NOMO-1 treated with dmso at 0.1 percent for 144 hours (cell line): Measurements from ENCODE around the gene ARL15.
"Not testable (repeated sequence)": the region's sequence is repeated elsewhere in the genome, so short reads cannot be mapped to it uniquely, and the experiment has no call there.

Source experiments
- DNase-seq: peaks from one replicate; lab custom pipeline; 2025; ENCODE audit not compliant: unreplicated experiment; lab: John Stamatoyannopoulos, UW

ARL15 gene

DNA sequence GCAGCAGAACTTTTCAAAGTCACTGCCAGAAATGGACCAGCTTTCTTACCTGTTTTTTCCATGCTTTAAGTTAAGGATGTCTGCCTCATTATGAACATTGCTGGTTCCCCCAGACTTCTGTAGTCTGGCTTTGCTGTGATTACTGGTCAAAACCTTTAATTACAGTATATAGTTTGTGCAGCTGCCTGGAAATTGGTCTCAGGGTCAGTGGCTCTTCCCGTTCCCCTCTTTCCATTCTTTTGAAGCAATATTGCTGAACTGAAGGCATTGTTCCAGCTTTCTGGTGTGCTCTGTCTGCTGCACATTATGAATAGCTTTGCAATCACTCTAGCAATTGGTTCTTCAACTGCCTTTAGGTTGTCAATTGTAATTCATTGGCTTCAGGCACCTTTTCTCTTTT lies 206.5 kb downstream of the ARL15 start:
- no peak for DNase-seq

DNA sequence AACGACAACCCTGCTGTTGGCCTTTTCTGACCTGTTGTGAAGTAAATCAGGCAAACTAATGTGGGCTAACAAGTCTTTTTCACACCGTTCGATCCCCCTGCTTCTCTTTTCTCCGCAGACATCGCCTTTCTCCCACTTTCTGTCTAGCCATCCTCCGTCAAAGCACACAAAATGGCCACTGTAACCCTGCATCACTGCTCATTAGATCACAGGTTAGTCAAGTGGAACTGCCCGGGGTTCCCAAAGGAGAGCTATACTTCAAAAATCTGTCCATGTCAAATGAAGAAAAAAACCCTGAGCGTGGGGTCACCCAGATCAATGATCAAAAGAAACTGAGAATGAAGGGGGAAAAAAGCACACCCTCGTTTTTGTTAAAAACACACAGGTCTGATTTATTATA lies 212.1 kb downstream of the ARL15 start:
- no peak for DNase-seq

DNA sequence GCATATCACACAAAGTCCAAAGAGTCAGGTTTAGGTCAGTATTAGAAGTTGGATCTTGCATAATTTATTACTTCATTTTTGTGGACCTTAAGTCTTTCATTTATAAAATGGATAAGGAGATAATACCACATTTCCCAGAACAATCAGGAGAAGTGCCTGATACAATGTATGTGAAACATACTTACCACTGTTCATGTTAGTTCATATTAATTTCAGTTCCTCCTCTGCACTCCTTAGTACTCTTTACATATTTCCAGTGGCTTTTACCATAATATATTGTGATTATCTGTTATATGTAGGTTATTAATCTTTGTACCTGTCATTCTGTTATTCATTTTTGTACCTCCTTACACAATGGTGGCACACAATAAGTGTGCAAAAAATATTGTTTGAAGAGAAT lies 214.4 kb downstream of the ARL15 start:
- DNase-seq, result no peak

DNA sequence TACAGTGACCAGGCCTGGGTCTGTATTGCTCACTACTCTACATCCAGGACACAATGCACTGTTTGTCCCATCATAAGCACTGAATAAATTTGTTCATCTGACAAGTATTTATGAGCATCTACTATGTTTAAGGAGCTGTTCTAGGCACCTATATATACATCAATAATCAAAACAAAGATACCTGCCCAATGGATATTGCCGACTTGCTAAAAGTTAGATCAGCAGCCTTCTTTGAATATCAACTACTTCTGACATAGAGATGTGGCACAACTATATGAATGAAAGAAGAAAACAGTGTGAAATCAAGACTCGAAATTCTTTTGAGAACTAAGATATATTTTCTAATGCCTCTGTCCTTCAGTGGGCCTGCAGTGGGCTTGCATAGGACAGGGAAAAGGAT lies 215.7 kb downstream of the ARL15 start:
- no peak for DNase-seq

DNA sequence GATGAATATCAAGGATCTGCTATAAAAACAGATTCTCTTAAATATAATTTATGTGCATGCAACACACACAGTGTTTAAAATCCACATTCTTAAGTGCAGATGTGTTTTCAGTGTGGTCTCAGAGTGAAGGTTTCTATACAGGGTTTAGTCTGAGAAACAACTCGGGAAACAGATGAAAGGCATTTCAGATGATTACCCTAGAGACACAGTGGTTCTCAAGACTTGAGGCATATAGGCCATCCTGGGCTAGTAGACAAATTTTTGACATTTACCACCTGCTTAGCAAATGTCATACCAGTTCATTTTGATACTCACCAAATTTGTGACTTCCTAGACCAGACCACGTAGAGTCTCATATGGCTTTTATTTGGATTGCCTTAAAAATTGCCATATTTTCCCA lies 216.5 kb downstream of the ARL15 start:
- no peak for DNase-seq

GRCh38 chr5:54093081-54093492 lies 217.3 kb downstream of the ARL15 start:
- DNase-seq, result no peak

- no peak for DNase-seq
Observed at GRCh38 chr5:54091307-54092130, 218.9 kb downstream of the ARL15 start.

DNA sequence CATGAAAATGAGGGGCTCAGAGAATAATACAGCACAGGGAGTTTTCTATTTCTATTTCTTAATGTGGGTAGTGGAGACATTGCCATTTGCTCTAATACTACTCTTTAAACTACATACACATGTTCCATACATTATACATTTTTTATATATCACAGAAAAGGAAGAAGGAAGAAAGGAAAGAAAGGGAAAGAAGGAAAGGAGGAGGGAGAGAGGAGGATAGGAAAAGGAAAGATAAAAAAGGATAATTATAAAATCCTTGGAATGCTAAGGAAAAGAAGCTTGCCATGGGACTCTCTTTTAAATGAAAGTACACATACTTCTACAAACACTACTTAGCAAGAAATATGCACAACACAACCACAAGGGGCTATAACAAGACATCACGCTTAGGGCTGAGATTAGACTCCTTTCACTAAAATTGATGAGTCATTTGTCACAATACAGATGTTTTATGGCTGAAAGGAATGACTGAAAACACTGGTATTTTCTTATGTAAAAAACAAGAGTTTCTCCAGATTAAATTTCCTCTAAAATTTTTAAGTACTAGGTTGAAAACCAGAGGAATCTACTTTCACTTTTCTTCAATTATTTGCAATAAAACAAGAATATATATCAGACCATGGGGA lies 219.8 kb downstream of the ARL15 start:
- no peak for DNase-seq

DNA sequence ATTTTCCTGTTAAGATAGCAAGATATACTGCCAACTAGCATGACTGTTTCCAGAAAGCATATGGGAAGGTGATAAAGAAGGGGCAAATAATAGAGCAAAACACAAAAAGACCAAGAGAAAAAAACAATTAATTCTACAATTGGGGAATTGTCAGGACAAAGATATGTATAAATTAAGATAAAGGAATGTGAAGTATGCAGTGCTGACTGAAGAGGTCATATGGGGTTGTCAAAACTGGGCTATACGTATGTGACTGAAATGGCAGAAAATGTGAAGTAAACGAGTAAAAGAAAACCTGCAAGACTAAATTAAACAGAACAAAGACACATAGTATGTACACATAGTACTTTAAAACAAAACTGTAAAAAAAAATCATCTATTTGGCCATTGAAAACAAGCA lies 222.3 kb downstream of the ARL15 start:
- no peak for DNase-seq

- DNase-seq, result no peak
Observed at GRCh38 chr5:54087436-54087835, 222.9 kb downstream of the ARL15 start.

- DNase-seq, result no peak
Observed at GRCh38 chr5:54086191-54086590, 224.2 kb downstream of the ARL15 start.

- DNase-seq, result no peak
Observed at GRCh38 chr5:54084696-54085095, 225.7 kb downstream of the ARL15 start.

GRCh38 chr5:54083851-54084250 lies 226.5 kb downstream of the ARL15 start:
- DNase-seq, result no peak

DNA sequence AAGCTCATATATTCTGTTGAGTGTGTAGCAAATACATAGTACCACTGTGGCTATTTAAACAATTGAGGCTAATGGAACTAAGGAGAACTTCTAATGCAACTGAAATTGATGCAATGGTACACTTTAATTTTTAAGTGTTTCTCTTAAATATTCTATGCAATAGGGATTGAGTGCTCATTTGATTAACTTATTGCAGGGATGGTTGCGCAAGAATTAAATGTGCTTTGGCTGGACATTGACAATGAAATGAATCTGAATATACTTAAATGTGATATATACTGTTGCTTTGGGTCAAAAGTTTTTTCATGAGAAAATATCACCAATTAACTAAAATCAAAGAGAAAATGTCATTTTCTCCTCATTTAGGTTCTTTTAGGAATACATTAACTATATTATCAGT lies 227.1 kb downstream of the ARL15 start:
- DNase-seq, result no peak

GRCh38 chr5:54081415-54081814 lies 229.0 kb downstream of the ARL15 start:
- no peak for DNase-seq

- DNase-seq, result peak; percentile 44
Observed at GRCh38 chr5:54080831-54081230, 229.5 kb downstream of the ARL15 start.

GRCh38 chr5:54073735-54074134 lies 236.6 kb downstream of the ARL15 start:
- DNase-seq, result no peak

GRCh38 chr5:54073131-54073530 lies 237.2 kb downstream of the ARL15 start:
- DNase-seq, result no peak

GRCh38 chr5:54066433-54066832 lies 243.9 kb downstream of the ARL15 start:
- no peak for DNase-seq

DNA sequence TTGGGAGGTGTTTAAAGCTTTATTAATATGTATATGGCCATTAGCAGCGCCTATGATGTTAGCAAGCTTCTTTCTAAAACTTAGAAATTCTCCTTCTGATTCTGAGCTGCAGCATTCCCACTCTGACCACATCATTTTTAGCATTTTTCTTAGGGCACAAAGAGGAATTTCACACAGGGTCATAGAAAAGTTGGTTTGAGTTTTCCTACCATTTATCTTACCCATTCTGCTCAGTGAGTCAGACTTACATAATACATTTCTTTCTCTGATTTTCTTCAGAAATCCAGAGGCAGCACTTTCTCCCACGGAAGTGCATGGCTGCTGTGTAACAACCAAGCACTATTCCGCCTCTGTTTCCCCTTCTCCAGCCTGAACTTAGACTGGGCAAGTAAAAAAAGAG lies 246.6 kb downstream of the ARL15 start:
- no peak for DNase-seq

GRCh38 chr5:54062958-54063357 lies 247.4 kb downstream of the ARL15 start:
- no peak for DNase-seq

DNA sequence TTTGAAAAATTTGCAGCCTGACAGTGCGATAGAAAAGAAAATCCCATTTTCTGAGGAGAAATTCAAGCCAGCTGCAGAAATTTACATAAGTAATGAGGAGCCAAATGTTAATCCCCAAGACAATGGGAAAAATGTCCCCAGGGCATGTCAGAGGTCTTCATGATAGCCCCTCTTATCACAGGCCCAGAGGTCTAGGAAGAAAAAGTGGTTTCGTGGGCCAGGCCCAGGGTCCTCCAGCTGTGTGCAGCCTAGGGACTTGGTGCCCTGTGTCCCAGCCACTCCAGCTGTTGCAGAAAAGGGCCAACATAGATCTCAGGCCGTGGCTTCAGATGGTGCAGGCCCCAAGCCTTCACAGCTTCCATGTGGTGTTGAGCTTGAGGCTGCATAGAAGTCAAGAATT lies 249.5 kb downstream of the ARL15 start:
- not testable (repeated sequence) for DNase-seq

DNA sequence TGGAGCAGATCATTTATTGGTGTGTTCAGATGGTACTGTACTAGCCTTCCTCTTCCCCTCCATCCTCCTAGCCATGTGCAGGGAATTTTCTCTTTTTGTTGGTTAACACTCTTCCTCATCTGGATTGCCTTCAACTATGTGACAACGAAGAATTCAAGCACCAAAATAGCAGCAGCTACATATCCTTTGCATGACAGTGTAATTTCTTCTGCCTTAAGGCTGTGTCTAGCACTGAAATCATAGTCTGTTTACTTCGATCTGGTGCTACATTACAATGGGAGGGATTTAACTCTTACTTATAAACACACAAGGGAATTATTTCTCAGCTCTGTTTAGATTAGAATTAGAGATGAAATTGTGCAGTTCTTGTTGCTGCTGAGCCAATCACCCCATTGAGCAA lies 260.4 kb downstream of the ARL15 start:
- DNase-seq, result no peak
